Measurements from ENCODE around the gene FAF1.

- TF ChIP-seq CTCF (IDR thresholded peaks at IDR 0.05 in 4 of 5, conservative IDR thresholded peaks at IDR 0.05 in 1 of 5) (no peak), POLR2A (IDR thresholded peaks at IDR 0.05) (no peak)
Observed at GRCh38 chr1:50542362-50542761, 417.7 kb downstream of the FAF1 start.
